ENCODE results near the gene RELL2.

Gene RELL2

DNA sequence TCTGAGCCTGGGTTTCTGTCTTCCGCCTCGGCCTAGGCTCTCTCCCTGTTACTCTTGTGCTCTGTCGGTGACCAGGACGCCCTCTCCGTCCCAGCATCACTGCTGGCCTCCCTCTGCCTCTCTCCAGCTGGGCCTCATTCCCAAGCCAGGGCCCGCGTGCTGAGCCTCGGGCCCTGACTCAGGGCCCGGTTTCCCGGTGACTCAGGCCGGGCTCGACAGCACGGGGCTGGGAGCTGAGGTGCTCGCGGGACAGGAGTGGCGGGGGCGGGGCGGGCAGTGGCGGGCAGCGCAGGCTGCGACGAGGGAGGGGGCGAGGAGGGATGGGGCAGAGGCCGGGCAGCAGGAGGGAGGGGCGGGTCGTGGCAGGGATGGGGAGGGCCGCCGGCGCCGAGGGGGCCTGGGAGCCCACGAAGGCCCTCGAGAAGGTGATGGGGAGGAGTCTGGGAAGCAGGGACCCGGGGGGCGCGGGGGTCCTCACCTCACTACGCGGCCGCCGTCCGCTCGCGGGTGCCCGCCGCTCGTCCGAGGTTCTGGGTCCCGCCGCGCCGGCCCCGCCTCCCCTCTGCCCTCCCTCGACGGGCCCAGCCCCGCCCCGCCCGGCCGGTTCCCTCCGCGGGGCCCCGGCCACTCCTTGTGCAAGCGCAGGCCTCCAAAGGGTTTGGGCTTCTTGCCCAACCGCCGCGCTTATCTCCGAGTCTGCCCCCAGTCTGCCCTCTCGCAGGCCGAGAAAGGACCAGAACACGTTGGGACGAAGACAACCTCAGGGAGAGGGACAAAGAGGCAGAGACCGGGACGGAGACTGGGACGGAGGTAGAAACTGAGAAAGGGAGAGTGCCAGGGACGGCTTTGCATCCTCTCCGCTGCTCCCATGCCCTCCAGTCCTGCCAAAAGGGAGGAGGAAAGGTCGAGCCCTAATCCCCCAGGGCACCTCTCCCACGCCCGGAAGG is 45.2 kb downstream of the RELL2 start, which contains the start of gene ARAP3:
Gene ARAP3, minus strand, starts transcription at position 536 of the 947 bp plus-strand sequence. CDS start 1,744 bp downstream, outside the sequence.
- H3K4me2 ChIP-seq (ENCODE audit: low read length): peak within 1 kb of the TSS; percentile 28; the same call in 1 of the 2 replicates
- peak within 1 kb of the TSS; percentile 12 for H3K4me3 ChIP-seq (ENCODE audit: low read depth, low read length, poor library complexity, severe bottlenecking)

GRCh38 chr5:141683596-141684141 is 46.9 kb downstream of the RELL2 start:
- H3K9me2 ChIP-seq (ENCODE audit: low read depth, low read length): no peaks in the 10 kb centered on the region
- no peaks in the 10 kb centered on the region for H3F3A ChIP-seq (ENCODE audit: insufficient read depth, low read length)
- H4K20me1 ChIP-seq (ENCODE audit: insufficient read depth, low read length): no peaks in the 10 kb centered on the region
- no peak overlapping the region for H2AFZ ChIP-seq (ENCODE audit: low read length)
- no peak overlapping the region for H3K9ac ChIP-seq (ENCODE audit: low read length)
- no peaks in the 10 kb centered on the region for H3K27me3 ChIP-seq (ENCODE audit: insufficient read depth, low read length)
- no peaks in the 10 kb centered on the region for H3K36me3 ChIP-seq (ENCODE audit: insufficient read depth, low read length)
- no peak overlapping the region for H3K27ac ChIP-seq (ENCODE audit: low read depth, low read length, poor library complexity, severe bottlenecking)
- no peaks in the 10 kb centered on the region for H3K79me2 ChIP-seq (ENCODE audit: insufficient read depth, low read length)
- no peak overlapping the region for H3K4me2 ChIP-seq (ENCODE audit: low read length)
- no peaks in the 10 kb centered on the region for H3K4me1 ChIP-seq (ENCODE audit: insufficient read depth, low read length, severe bottlenecking)
- no peak overlapping the region for H3K4me3 ChIP-seq (ENCODE audit: low read depth, low read length, poor library complexity, severe bottlenecking)
- TF ChIP-seq, protein P1, sequence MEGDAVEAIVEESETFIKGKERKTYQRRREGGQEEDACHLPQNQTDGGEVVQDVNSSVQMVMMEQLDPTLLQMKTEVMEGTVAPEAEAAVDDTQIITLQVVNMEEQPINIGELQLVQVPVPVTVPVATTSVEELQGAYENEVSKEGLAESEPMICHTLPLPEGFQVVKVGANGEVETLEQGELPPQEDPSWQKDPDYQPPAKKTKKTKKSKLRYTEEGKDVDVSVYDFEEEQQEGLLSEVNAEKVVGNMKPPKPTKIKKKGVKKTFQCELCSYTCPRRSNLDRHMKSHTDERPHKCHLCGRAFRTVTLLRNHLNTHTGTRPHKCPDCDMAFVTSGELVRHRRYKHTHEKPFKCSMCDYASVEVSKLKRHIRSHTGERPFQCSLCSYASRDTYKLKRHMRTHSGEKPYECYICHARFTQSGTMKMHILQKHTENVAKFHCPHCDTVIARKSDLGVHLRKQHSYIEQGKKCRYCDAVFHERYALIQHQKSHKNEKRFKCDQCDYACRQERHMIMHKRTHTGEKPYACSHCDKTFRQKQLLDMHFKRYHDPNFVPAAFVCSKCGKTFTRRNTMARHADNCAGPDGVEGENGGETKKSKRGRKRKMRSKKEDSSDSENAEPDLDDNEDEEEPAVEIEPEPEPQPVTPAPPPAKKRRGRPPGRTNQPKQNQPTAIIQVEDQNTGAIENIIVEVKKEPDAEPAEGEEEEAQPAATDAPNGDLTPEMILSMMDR (IDR thresholded peaks at IDR 0.05; ENCODE audit: low read length): no peak
- TF ChIP-seq EZH2 (IDR thresholded peaks at IDR 0.05; ENCODE audit: borderline replicate concordance, low read length): no peak
- H3K9me3 ChIP-seq (ENCODE audit: low read length): no peaks in the 10 kb centered on the region

More for the DNA sequence above, 45.2 kb downstream of the RELL2 start, which contains the start of gene ARAP3:
- TF ChIP-seq, protein P1 (IDR thresholded peaks at IDR 0.05; ENCODE audit: low read length): no peak
- TF ChIP-seq EZH2 (IDR thresholded peaks at IDR 0.05; ENCODE audit: borderline replicate concordance, low read length): no peak
- H2AFZ ChIP-seq (ENCODE audit: low read length): no peak within 1 kb of the TSS
- no peak within 1 kb of the TSS for H3K27ac ChIP-seq (ENCODE audit: low read depth, low read length, poor library complexity, severe bottlenecking)
- no peaks in the 10 kb centered on the region for H4K20me1 ChIP-seq (ENCODE audit: insufficient read depth, low read length)
- no peaks in the 10 kb centered on the region for H3K27me3 ChIP-seq (ENCODE audit: insufficient read depth, low read length)
- no peak within 1 kb of the TSS for H3K9ac ChIP-seq (ENCODE audit: low read length)
- H3K9me2 ChIP-seq (ENCODE audit: low read depth, low read length): no peaks in the 10 kb centered on the region
- no peaks in the 10 kb centered on the region for H3K79me2 ChIP-seq (ENCODE audit: insufficient read depth, low read length)
- no peaks in the 10 kb centered on the region for H3K9me3 ChIP-seq (ENCODE audit: low read length)
- no peaks in the 10 kb centered on the region for H3F3A ChIP-seq (ENCODE audit: insufficient read depth, low read length)
- no peaks in the 10 kb centered on the region for H3K36me3 ChIP-seq (ENCODE audit: insufficient read depth, low read length)
- H3K4me1 ChIP-seq (ENCODE audit: insufficient read depth, low read length, severe bottlenecking): no peaks in the 10 kb centered on the region

- no peaks in the 10 kb centered on the region for H3F3A ChIP-seq (ENCODE audit: insufficient read depth, low read length)
- H3K9me2 ChIP-seq (ENCODE audit: low read depth, low read length): no peaks in the 10 kb centered on the region
- H3K79me2 ChIP-seq (ENCODE audit: insufficient read depth, low read length): no peaks in the 10 kb centered on the region
- no peaks in the 10 kb centered on the region for H4K20me1 ChIP-seq (ENCODE audit: insufficient read depth, low read length)
- no peak overlapping the region for H3K9ac ChIP-seq (ENCODE audit: low read length)
- H3K4me2 ChIP-seq (ENCODE audit: low read length): no peak overlapping the region
- no peaks in the 10 kb centered on the region for H3K27me3 ChIP-seq (ENCODE audit: insufficient read depth, low read length)
- no peaks in the 10 kb centered on the region for H3K4me1 ChIP-seq (ENCODE audit: insufficient read depth, low read length, severe bottlenecking)
- H3K4me3 ChIP-seq (ENCODE audit: low read depth, low read length, poor library complexity, severe bottlenecking): no peak overlapping the region
- no peaks in the 10 kb centered on the region for H3K36me3 ChIP-seq (ENCODE audit: insufficient read depth, low read length)
- no peaks in the 10 kb centered on the region for H3K9me3 ChIP-seq (ENCODE audit: low read length)
- H2AFZ ChIP-seq (ENCODE audit: low read length): no peak overlapping the region
- no peak for TF ChIP-seq EZH2 (IDR thresholded peaks at IDR 0.05; ENCODE audit: borderline replicate concordance, low read length)
- TF ChIP-seq, protein P1 (IDR thresholded peaks at IDR 0.05; ENCODE audit: low read length): no peak
- no peak overlapping the region for H3K27ac ChIP-seq (ENCODE audit: low read depth, low read length, poor library complexity, severe bottlenecking)
Measured at GRCh38 chr5:141685591-141685990, 48.8 kb downstream of the RELL2 start.

Data from OCI-LY1 (cell line).